K562 (cell line): ENCODE results near the gene TGFBR3L. TPM values are rescaled to one million over a fixed set of nuclear protein-coding genes. Genes with fewer than 3 reads are reported as not detected.
A peak's percentile ranks its signal among the peaks of the same experiment; 100 is the strongest.

Experiments
- BRD4 ChIP-seq: fragments of 200-600 bp; sonication (generic); IDR thresholded peaks from 2 replicates; pipeline ENCODE4 v1.6.1; 2017; ENCODE audit warnings: inconsistent platforms
- CBFA2T3 ChIP-seq: fragments of 450-650 bp; IDR thresholded peaks from 2 replicates; pipeline ENCODE4 v1.6.1; 2017
- CBX3 ChIP-seq, 2 experiments: IDR thresholded peaks; 1 replicate in 1 of 2; 2 replicates in 1 of 2; pipeline ENCODE4 v1.6.1; 2012; ENCODE audit warnings: inconsistent platforms in 2 of 2, low read length in 2 of 2, borderline replicate concordance in 1 of 2, control low read depth in 1 of 2
- CREB1 ChIP-seq, 2 experiments: sonication (generic) in 1 of 2; formaldehyde crosslinking in 1 of 2; IDR thresholded peaks; 2 replicates each; pipeline versions ENCODE4 v1.6.1 to v1.8.0; 2012 to 2022; ENCODE audit warnings: inconsistent platforms in 1 of 2, mild to moderate bottlenecking in 1 of 2, missing genetic modification reagents in 1 of 2, moderate library complexity in 1 of 2
- FOSL1 ChIP-seq: fragments of 200-800 bp; sonication (Bioruptor generic); conservative IDR thresholded peaks from 2 replicates; pipeline ENCODE4 v1.6.1; 2016; ENCODE audit warnings: missing genetic modification characterization, missing compliant biosample characterization
- MAFF ChIP-seq: IDR thresholded peaks from 2 replicates; pipeline ENCODE4 v1.6.1; 2012; ENCODE audit warnings: low read length, improper control_type of control experiment
- MYBL2 ChIP-seq, 2 experiments: fragments of 450-650 bp in 1 of 2; sonication (generic) in 1 of 2; formaldehyde crosslinking in 1 of 2; IDR thresholded peaks; 2 replicates each; pipeline versions ENCODE4 v1.6.1 to v1.8.1; 2017 to 2022; ENCODE audit warnings: borderline replicate concordance in 1 of 2, inconsistent platforms in 1 of 2, low read depth in 1 of 2, mild to moderate bottlenecking in 1 of 2, missing genetic modification reagents in 1 of 2, moderate library complexity in 1 of 2
- POLR2AphosphoS2 ChIP-seq: IDR thresholded peaks from 2 replicates; pipeline ENCODE4 v1.6.1; 2012; ENCODE audit warnings: low read length, improper control_type of control experiment
- PTBP1 ChIP-seq: fragments of 200-400 bp; formaldehyde crosslinking; IDR thresholded peaks from 2 replicates; pipeline ENCODE4 v1.6.1; 2017; ENCODE audit warnings: low read depth, low read length
- SAP30 ChIP-seq: fragments of 200-600 bp; sonication (generic); IDR thresholded peaks from 2 replicates; pipeline ENCODE4 v1.6.1; 2012; ENCODE audit warnings: borderline replicate concordance, low read depth, mild to moderate bottlenecking, moderate library complexity, low read length, control low read depth, inconsistent platforms; ENCODE audit not compliant: insufficient read depth, poor library complexity, severe bottlenecking
- SIX5 ChIP-seq, 2 experiments: IDR thresholded peaks; 2 replicates each; pipeline ENCODE4 v1.6.1; 2011; ENCODE audit warnings: low read length in 2 of 2, borderline replicate concordance in 1 of 2, low read depth in 1 of 2, mild to moderate bottlenecking in 1 of 2, moderate library complexity in 1 of 2; ENCODE audit not compliant: insufficient read depth in 1 of 2
- STAG1 ChIP-seq: sonication (generic); formaldehyde crosslinking; IDR thresholded peaks from 2 replicates; pipeline ENCODE4 v1.5.0; 2020; ENCODE audit warnings: missing genetic modification reagents, borderline replicate concordance
- ZNF24 ChIP-seq: fragments of 450-650 bp; IDR thresholded peaks from 2 replicates; pipeline ENCODE4 v1.6.1; 2016
- polyA plus RNA-seq, 8 experiments: library from polyadenylated mRNA; depleted of rRNA in 4 of 8; stranded (reverse) in 5 of 8; unstranded in 3 of 8; fragments of >200 nt; fragmentation: Nextera tagmentation in 2 of 8; fragmentation: Illumina TruSeq in 1 of 8; extraction: Ambion mirVana in 2 of 8; extraction: Trizol in 1 of 8; gene quantifications; 2 replicates each; pipeline versions ENCODE4 v1.2.1 to v1.2.3, GENCODE V29; 2011 to 2014; ENCODE audit warnings: inconsistent platforms in 1 of 8, missing spikeins in 1 of 8
- total RNA-seq, 7 experiments: library from RNA; depleted of rRNA in 6 of 7; stranded (reverse); fragments of >200 nt in 6 of 7; fragmentation: Illumina TruSeq in 2 of 7; extraction: Trizol in 2 of 7; gene quantifications; 2 replicates each; pipeline versions ENCODE4 v1.2.1 to v1.2.3, GENCODE V29; 2011 to 2021; ENCODE audit warnings: low replicate concordance in 1 of 7
- TF ChIP-seq, protein P1 (sequence below): sonication (generic); formaldehyde crosslinking; IDR thresholded peaks from 2 replicates; pipeline ENCODE4 v1.8.0; 2022; ENCODE audit warnings: mild to moderate bottlenecking, missing genetic modification reagents
- TF ChIP-seq, protein P2 (sequence below), 2 experiments: IDR thresholded peaks; 2 replicates each; pipeline ENCODE4 v1.6.1; 2012; ENCODE audit warnings: improper control_type of control experiment in 2 of 2, low read depth in 2 of 2, low read length in 2 of 2, borderline replicate concordance in 1 of 2
- TF ChIP-seq, protein P3 (sequence below): sonication (generic); formaldehyde crosslinking; IDR thresholded peaks from 2 replicates; pipeline ENCODE4 v1.8.1; 2023; ENCODE audit warnings: mild to moderate bottlenecking, missing genetic modification reagents

The TGFBR3L gene
- total and polyA plus RNA-seq, 9 of the 15 experiments (the other 6 are each of a cell fraction or from before 2014, with no cell fraction given): not detected

DNA sequence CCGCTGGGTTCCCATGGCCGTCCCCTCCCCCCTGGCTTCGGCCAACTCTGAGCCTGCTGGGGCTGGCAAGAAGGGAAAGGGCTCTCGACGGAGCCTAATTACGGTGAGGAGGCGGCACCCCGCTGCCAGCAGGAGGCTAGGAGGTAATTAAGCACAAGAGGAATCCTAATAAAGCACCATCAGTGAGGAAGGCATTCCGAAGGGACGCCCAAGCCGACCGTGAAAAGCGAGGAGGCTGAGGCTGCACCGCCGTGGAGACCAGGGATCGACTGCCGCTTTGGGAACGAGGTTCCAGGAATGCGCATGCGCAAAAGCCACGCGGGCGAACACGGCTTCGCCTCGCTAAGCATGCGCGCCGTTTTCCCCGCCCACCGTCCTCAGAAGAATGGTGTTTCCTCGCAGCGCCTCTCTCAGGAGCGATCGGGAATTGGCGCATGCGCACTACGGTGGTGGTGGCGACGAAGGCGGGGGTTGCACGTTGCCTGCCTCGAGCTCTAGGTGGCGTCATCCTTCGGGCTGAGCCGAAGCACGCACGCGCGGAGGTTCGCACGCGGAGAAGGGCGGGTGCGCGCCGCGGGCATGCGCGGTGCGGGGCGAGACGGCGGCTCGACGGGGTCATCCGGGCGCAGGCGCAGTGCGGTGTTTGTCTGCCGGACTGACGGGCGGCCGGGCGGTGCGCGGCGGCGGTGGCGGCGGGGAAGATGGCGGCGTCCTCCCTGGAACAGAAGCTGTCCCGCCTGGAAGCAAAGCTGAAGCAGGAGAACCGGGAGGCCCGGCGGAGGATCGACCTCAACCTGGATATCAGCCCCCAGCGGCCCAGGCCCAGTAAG, 11.2 kb upstream of the TGFBR3L start, which contains the start of gene MAP2K7 (continued):
- TF ChIP-seq SAP30 (no peak), CBX3 (IDR thresholded peaks at IDR 0.05; ENCODE audit: borderline replicate concordance in 1 of 2, low read length in 2 of 2) (no peak; a peak in 1 of 3 replicates), CBFA2T3 (0 out of 2 replicates have a peak, but pooled peaks have one; percentile 2), POLR2AphosphoS2 (peak; percentile 64; the same call in 1 of the 2 replicates), MYBL2 (IDR thresholded peaks at IDR 0.05; ENCODE audit: low read depth) (no peak), MYBL2 (CRISPR knock-in tag; IDR thresholded peaks at IDR 0.05; ENCODE audit: borderline replicate concordance) (no peak), MAFF (no peak), SIX5 (IDR thresholded peaks at IDR 0.05; ENCODE audit: borderline replicate concordance in 1 of 2, insufficient read depth in 1 of 2, low read depth in 1 of 2, low read length in 2 of 2) (0 out of 4 replicates have a peak, but pooled peaks of 1 of the 2 experiments have one; percentile 7), CREB1 (IDR thresholded peaks at IDR 0.05) (peak; percentile 59), CREB1 (CRISPR knock-in tag; IDR thresholded peaks at IDR 0.05) (peak; percentile 72), BRD4 (no peak), PTBP1 (0 out of 2 replicates have a peak, but pooled peaks have one; percentile 48), STAG1 (no peak), FOSL1 (tag) (0 out of 2 replicates have a peak, but pooled peaks have one; percentile 30), ZNF24 (no peak)
- TF ChIP-seq, protein P1, sequence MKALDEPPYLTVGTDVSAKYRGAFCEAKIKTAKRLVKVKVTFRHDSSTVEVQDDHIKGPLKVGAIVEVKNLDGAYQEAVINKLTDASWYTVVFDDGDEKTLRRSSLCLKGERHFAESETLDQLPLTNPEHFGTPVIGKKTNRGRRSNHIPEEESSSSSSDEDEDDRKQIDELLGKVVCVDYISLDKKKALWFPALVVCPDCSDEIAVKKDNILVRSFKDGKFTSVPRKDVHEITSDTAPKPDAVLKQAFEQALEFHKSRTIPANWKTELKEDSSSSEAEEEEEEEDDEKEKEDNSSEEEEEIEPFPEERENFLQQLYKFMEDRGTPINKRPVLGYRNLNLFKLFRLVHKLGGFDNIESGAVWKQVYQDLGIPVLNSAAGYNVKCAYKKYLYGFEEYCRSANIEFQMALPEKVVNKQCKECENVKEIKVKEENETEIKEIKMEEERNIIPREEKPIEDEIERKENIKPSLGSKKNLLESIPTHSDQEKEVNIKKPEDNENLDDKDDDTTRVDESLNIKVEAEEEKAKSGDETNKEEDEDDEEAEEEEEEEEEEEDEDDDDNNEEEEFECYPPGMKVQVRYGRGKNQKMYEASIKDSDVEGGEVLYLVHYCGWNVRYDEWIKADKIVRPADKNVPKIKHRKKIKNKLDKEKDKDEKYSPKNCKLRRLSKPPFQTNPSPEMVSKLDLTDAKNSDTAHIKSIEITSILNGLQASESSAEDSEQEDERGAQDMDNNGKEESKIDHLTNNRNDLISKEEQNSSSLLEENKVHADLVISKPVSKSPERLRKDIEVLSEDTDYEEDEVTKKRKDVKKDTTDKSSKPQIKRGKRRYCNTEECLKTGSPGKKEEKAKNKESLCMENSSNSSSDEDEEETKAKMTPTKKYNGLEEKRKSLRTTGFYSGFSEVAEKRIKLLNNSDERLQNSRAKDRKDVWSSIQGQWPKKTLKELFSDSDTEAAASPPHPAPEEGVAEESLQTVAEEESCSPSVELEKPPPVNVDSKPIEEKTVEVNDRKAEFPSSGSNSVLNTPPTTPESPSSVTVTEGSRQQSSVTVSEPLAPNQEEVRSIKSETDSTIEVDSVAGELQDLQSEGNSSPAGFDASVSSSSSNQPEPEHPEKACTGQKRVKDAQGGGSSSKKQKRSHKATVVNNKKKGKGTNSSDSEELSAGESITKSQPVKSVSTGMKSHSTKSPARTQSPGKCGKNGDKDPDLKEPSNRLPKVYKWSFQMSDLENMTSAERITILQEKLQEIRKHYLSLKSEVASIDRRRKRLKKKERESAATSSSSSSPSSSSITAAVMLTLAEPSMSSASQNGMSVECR (CRISPR knock-in tag): no peak; the same call in 1 of the 2 replicates
- TF ChIP-seq, protein P2, sequence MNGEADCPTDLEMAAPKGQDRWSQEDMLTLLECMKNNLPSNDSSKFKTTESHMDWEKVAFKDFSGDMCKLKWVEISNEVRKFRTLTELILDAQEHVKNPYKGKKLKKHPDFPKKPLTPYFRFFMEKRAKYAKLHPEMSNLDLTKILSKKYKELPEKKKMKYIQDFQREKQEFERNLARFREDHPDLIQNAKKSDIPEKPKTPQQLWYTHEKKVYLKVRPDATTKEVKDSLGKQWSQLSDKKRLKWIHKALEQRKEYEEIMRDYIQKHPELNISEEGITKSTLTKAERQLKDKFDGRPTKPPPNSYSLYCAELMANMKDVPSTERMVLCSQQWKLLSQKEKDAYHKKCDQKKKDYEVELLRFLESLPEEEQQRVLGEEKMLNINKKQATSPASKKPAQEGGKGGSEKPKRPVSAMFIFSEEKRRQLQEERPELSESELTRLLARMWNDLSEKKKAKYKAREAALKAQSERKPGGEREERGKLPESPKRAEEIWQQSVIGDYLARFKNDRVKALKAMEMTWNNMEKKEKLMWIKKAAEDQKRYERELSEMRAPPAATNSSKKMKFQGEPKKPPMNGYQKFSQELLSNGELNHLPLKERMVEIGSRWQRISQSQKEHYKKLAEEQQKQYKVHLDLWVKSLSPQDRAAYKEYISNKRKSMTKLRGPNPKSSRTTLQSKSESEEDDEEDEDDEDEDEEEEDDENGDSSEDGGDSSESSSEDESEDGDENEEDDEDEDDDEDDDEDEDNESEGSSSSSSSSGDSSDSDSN (IDR thresholded peaks at IDR 0.05; ENCODE audit: borderline replicate concordance in 1 of 2, low read depth in 2 of 2, low read length in 2 of 2): no peak
- TF ChIP-seq, protein P3, sequence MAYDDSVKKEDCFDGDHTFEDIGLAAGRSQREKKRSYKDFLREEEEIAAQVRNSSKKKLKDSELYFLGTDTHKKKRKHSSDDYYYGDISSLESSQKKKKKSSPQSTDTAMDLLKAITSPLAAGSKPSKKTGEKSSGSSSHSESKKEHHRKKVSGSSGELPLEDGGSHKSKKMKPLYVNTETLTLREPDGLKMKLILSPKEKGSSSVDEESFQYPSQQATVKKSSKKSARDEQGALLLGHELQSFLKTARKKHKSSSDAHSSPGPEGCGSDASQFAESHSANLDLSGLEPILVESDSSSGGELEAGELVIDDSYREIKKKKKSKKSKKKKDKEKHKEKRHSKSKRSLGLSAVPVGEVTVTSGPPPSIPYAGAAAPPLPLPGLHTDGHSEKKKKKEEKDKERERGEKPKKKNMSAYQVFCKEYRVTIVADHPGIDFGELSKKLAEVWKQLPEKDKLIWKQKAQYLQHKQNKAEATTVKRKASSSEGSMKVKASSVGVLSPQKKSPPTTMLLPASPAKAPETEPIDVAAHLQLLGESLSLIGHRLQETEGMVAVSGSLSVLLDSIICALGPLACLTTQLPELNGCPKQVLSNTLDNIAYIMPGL (CRISPR knock-in tag): no peak
